ENCODE data around the gene NSMF.

GRCh38 chr9:137447722-137448601, 11.2 kb downstream of the NSMF start:
- TF ChIP-seq CTCF (IDR thresholded peaks at IDR 0.05) (no peak), POLR2AphosphoS5 (IDR thresholded peaks at IDR 0.05) (no peak), POLR2A (IDR thresholded peaks at IDR 0.05) (no peak)
